GM19043 (cell line): ENCODE measurements around the gene CAPZB.

ENCODE experiments used
- ATAC-seq: cut with Tn5 transposase; IDR thresholded peaks from one replicate; pipeline ENCODE4 v1.9.1; 2021; ENCODE audit warnings: low read depth; ENCODE audit not compliant: unreplicated experiment

The CAPZB gene

DNA sequence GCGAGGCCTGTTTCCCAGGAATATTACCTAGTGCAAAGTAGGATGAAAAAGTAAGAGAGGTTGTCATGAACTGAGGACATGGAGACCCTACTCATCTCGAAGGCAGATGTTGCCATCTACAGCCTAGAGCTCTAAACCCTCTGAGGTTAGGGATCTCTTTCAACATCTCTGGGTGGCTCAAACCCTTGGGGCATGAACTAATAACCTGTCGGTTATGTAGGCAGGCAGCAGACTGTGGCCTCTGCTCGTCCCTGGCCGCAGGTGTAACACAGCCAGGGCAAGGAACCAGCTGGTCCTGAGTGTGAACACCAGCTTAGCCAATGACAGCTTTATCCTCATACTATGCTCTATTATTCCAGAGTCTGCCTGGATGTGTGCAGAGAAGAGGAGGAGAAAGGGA, 13.2 kb downstream of the CAPZB start:
- no peak for ATAC-seq

GRCh38 chr1:19469004-19469403, 16.3 kb downstream of the CAPZB start:
- no peak for ATAC-seq

GRCh38 chr1:19468397-19468956, 16.9 kb downstream of the CAPZB start:
- ATAC-seq: peak; percentile 64

DNA sequence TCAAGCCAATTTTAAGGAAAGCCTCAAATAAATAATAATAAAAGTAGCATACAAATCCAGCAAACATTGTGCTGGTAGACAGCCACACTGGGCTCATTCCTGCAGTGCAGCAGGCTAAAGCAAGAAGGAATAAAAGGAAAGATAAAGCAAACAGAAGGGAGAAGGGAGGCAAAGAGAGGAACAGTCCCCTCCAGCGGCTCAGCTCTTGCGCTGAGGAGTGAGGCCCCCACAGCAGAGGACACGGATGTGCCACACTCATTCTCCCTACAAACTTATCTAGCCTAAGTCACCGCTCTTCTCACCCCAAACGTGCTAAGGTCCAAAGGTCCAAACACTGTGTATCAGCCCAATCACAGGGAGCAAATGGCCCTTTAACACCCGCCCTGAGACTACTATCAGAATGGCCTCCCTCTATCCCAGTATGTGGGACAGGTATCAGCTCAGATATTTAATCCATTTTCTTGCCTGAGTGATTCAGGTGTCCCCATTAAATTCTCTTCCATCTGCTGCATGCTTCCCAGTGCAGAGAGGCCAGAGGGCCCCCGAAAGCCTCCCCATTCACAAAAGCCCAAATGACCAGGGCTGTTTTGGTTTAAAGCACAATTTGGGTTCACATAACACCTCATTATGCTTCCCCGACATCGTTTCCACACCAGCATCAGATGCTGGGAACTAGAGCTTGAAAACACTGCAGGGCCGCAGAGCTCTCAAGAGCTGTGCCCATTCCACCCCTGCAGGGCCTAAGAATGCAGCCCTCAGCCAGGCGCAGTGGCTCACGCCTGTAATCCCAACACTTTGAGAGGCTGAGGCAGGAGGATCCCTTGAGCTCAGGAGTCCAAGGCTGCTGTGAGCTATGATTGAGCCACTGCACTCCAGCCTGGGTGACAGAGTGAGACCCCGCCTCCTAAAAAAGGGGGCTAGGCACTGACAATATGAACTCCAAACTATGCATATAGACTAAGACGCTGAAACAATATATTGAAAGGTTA, 17.8 kb downstream of the CAPZB start:
- ATAC-seq: no peak

GRCh38 chr1:19466112-19466561, 19.2 kb downstream of the CAPZB start:
- no peak for ATAC-seq

DNA sequence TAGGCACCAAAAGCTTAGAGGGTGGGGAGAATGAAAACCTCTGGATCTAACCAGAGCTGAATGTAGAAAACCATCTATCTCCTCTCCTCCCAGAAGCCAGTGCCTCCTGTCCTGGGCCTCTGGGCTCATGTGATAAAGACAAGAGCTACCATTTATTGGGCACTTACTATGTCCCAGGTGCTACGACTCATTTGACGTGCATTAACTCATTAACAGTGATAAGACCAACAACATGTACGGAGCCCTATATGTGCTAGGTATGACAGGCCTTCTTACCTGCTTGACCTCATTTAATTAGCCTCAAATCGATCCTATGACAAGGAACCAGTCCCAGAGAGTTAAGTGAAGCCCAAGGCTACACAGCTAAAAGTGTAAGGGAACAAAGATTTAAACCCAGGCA, 19.7 kb downstream of the CAPZB start:
- no peak for ATAC-seq

GRCh38 chr1:19465123-19465522, 20.2 kb downstream of the CAPZB start:
- ATAC-seq: no peak

DNA sequence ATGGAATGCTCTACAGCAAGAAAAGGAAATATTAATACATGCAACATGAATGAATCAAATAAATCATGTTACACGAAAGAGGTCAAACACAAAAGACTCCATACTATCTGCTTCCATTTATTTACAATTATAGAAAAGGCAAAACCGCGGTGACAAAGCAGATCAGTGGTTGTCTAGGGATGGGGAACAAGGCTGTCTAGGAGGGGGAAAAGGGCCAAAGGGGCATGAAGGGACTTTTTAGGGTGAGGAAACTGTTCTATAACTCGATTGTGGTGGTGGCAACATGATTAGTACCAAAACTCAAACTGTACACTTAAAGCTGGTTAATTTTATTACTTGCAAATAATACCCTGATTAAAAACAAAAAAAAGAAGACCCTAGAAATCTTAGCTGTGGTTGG, 20.6 kb downstream of the CAPZB start:
- ATAC-seq: no peak

DNA sequence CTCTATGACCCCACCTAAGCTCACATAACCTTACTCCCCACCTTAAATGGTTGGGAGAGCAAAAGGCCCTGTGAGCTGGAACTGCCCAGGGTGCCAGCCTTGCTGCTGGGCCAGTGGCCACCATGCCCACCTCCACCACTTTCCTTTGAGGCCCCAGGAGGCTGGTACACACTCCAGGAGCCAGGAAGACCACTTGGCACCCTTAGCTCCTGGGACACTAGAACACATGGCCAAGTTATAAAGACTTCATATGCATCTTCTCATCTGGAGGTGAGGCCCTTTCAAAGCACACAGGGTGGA, 21.9 kb downstream of the CAPZB start:
- no peak for ATAC-seq

DNA sequence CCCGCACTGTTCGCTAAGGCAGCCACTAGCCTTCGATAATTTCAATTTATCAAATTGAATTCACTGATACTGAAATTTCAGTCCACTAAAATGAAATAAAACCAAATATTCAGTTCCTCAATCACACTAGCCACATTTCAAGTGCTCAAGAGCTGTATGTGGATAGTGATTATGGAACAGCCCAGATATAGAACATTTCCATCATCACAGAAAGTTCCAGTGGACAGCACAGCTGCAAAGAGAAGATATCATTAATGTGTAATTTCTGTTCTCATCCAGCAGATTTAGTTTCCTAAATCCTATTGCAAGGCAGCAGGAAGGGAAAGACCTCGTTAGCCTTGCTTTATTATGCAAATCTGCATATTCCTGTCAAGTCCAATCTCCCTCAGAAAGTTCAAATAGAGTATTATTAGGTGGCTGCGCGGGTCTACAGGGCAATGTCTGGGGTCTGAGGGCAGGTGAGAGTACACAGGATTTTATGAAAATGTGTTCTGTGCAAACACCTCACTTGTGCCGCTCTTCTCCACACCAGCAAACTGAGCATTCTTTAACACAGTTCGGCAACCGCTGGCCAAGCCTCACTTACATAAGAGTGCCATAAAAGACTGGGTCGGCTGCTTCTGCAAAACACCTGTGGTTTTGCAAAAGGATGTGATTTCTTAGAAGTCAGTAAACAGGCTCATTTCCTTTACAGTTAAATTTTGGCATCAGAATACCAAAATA, 22.4 kb downstream of the CAPZB start:
- ATAC-seq: peak; percentile 60

DNA sequence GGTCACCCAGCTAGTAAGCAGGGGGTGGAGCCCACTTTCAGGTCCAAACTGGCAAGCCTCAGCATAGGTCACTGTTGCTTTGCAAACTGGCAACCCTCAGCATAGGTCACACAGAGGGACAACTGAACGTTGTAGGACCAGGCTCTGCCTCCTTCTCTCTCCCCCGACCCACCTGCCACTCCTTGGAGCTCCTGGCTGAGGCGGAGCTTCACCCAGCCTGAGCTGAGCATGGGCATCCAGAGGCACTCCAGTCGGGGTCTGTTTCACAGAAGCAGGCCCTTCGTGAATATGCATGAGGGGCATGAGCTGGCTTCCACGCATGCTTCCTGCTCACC, 24.2 kb downstream of the CAPZB start:
- no peak for ATAC-seq

DNA sequence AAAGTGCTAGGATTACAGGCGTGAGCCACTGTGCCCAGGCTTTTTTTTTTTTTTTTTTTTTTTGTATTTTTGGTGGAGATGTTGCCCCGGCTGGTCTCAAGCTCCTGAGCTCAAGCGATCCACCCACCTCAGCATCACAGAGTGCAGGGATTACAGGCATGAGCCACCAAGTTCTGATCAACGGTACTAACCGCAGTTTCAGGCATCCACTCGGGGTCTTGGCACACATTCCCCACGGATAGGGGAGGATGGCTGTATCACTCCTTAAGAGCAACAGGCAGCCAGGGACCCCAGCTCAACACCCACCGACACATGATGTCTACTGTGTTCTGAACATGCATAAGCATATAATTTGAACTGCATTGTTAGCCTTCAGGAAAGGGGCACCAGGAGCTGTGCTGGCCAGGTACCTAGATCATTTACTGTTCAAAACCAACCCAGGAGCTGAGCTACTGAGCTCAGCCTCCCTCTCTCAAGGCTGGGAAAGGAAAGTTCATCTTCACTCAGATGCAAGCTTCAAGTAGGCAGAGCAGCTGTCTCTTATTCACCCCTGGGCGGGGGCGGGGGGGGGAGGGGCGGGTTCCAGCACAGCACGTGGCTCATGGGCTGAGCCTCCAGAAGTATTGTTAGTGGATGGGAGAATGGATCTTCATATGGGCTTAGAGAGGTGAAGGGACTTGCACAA, 24.7 kb downstream of the CAPZB start:
- no peak for ATAC-seq

DNA sequence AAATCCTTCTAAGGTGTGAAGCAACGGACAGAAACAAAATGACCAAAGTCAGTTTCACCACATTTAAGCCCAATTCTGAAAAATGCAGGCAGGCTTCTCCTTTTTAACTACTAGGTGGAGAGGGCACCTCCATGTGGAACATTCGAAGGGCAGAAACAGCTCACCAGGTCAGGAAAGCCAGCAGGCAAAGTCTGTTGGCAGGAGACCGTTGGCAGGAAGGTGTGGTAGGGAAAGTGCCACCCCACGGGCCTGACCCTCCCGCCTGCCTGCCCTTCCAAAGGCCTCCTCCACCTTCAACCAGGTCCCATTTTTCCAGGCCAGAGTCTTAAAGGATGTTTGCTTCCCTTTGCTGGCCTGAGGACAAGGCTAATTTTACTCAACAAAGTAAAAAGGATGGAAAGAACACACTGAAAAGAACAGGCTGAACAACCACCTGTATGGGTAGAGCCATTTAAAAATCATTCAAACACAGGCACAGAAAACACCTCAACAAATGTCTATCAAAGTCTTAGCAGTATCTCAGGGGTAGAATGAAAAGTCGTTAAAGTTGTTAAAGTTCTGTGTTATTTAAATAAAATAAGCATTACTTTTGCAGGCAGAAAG, 26.4 kb downstream of the CAPZB start:
- ATAC-seq: no peak

GRCh38 chr1:19457607-19458006, 27.7 kb downstream of the CAPZB start:
- no peak for ATAC-seq

- no peak for ATAC-seq
These were observed 28.3 kb downstream of the CAPZB start for GRCh38 chr1:19456968-19457441.

GRCh38 chr1:19455353-19455752, 30.0 kb downstream of the CAPZB start:
- no peak for ATAC-seq

DNA sequence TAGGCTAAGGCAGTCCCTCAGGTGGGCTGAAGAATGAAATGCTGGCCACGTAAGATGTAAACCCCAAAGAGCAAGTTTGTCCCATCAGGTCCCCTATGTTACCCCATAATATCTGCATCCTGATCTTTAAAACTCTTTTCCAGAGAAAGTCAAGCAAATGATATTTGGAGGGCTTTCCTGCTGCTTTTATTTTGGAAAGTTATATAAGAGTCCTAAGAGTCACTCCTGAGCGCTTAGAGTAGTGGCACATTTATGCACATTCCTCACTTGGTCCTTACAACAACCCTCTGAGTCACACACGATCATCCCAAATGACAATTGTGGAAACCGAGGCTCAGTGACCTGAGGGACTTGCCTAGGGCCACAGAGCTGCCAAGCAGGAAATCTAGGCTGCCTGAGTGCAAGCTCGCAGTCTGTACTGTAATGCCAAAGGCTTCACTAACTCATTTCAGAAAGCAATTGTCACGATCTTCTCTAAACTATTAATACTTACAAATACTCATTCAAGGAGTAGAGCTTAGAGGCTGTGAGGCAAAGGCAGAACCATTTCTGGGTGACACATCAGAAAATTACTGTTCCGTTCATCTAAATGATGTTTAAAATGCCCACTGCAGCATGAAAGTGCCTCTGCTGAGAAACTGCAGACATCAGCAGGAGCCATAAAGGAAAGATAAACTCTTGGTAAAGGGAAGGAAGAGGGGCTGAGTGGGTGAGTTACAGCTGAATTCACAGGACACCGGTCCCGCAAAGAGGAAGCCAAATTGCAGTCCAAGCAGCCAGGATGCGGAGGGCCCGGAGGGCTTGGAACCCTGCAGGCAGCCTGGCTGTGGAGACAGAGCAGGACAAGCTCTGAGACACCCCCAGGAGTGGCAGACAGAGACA, 30.8 kb downstream of the CAPZB start:
- ATAC-seq: no peak

DNA sequence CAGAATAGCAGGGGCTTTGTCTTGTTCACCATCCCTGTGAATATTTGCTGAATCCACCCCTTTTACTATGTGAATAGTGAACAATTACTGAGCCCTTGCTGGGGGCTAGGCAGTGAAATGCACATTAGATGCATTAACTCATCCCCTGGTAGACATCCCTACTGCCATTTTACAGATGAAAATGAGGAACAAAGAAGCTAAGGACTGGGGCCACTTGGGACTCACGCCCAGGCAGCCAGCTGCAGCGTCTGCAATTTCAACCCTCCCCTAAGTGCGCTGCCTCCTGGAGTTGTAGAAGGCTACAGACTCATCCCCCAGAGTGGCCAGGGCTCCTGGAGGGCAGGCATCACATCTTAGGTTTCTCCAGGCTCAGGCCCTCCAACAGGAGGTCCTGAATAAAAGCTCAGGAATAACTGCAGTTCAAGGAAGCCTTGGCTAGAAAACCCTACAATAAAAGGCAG, 31.6 kb downstream of the CAPZB start:
- ATAC-seq: no peak

DNA sequence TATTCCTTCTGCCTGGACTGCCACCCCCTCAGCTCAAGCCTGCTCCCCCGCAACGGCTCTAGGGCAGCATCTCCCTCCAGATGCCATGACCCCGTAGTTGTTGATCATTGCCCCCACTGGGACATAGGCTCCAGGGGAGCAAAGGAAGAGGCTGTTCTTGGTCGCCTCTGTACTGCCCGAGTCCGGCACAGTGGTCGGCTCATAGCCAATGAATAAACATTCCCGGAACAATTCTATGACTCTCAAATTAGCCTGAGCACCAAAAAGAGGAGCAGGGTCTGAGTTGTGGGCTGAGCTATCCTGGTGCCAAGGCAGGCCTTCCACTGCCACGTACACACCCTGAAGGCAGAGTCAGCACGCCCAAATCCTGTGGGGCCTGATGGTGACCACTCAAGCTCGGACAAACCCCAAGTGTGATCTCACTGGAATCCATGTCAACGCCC, 33.1 kb downstream of the CAPZB start:
- ATAC-seq: no peak
